Esophagus squamous epithelium (tissue), 4 donors: ENCODE results near the gene ERLIN1.

Experiments used
- POLR2A ChIP-seq, 4 donors: fragments of 450-650 bp; IDR thresholded peaks; one replicate each; pipeline ENCODE4 v1.6.1; 2017; ENCODE audit warnings: antibody characterized with exemption in 4 of 4, mild to moderate bottlenecking in 4 of 4, moderate library complexity in 3 of 4
- TF ChIP-seq, protein P1 (sequence below), 6 experiments: fragments of 450-650 bp in 4 of 6; fragments of 200-600 bp in 2 of 6; sonication (generic) in 2 of 6; IDR thresholded peaks; one replicate each; pipeline ENCODE4 v1.5.1; 2016 to 2019; ENCODE audit warnings: antibody characterized with exemption in 6 of 6, mild to moderate bottlenecking in 4 of 6, moderate library complexity in 4 of 6

DNA sequence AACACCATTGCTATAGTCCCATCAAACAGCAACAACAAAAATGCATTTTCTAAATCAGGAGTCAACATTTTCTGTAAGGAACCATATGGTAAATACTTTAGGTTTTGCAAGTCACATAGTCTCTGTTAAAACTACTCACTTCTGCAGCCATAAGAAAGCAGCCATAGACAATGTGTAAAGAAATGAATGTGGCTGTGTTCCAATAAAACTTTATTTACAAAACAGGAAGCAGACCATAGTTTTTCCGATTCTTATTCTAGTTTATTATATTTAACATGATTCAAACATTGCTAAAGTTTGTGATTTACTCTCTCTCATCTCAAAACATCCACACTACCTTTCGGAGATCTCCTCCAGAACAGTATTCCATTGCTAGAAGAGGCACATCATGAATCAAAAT, 36.7 kb upstream of the ERLIN1 start:
- TF ChIP-seq, protein P1, sequence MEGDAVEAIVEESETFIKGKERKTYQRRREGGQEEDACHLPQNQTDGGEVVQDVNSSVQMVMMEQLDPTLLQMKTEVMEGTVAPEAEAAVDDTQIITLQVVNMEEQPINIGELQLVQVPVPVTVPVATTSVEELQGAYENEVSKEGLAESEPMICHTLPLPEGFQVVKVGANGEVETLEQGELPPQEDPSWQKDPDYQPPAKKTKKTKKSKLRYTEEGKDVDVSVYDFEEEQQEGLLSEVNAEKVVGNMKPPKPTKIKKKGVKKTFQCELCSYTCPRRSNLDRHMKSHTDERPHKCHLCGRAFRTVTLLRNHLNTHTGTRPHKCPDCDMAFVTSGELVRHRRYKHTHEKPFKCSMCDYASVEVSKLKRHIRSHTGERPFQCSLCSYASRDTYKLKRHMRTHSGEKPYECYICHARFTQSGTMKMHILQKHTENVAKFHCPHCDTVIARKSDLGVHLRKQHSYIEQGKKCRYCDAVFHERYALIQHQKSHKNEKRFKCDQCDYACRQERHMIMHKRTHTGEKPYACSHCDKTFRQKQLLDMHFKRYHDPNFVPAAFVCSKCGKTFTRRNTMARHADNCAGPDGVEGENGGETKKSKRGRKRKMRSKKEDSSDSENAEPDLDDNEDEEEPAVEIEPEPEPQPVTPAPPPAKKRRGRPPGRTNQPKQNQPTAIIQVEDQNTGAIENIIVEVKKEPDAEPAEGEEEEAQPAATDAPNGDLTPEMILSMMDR (IDR thresholded peaks at IDR 0.05) = no peak
- TF ChIP-seq POLR2A (IDR thresholded peaks at IDR 0.05) = no peak
